SU-DHL-6 (cell line): Measurements from ENCODE around the gene CALML3.

Experiments used
- CTCF ChIP-seq: fragments of 200-600 bp; sonication (generic); IDR thresholded peaks from one replicate; pipeline ENCODE4 v1.5.1; 2017; ENCODE audit warnings: antibody characterized with exemption, mild to moderate bottlenecking, low read length, moderate library complexity; ENCODE audit not compliant: insufficient read depth, poor library complexity, severe bottlenecking
- EZH2phosphoT487 ChIP-seq: fragments of 200-600 bp; sonication (generic), shearing (Covaris generic); conservative IDR thresholded peaks from 2 replicates; pipeline ENCODE4 v1.6.1; 2018; ENCODE audit warnings: mild to moderate bottlenecking, antibody characterized with exemption, low read length, moderate library complexity, mixed read lengths

- TF ChIP-seq CTCF (no peak), EZH2phosphoT487 (no peak)
Measured at GRCh38 chr10:5492322-5492855, 32.4 kb upstream of the CALML3 start.
